Sigmoid colon (tissue), 4 donors: ENCODE results near the gene SEMG2.

Experiments
- EP300 ChIP-seq, 4 donors: sonication (generic); formaldehyde crosslinking; IDR thresholded peaks; one replicate each; pipeline ENCODE4 v1.6.1; 2017; ENCODE audit warnings: antibody characterized with exemption in 4 of 4
- TF ChIP-seq, protein P1 (sequence below), 4 experiments: fragments of 450-650 bp in 3 of 4; fragments of 200-600 bp in 1 of 4; IDR thresholded peaks; one replicate each; pipeline ENCODE4 v1.5.1; 2016 to 2019; ENCODE audit warnings: antibody characterized with exemption in 4 of 4, mild to moderate bottlenecking in 3 of 4, moderate library complexity in 2 of 4

- TF ChIP-seq, protein P1, sequence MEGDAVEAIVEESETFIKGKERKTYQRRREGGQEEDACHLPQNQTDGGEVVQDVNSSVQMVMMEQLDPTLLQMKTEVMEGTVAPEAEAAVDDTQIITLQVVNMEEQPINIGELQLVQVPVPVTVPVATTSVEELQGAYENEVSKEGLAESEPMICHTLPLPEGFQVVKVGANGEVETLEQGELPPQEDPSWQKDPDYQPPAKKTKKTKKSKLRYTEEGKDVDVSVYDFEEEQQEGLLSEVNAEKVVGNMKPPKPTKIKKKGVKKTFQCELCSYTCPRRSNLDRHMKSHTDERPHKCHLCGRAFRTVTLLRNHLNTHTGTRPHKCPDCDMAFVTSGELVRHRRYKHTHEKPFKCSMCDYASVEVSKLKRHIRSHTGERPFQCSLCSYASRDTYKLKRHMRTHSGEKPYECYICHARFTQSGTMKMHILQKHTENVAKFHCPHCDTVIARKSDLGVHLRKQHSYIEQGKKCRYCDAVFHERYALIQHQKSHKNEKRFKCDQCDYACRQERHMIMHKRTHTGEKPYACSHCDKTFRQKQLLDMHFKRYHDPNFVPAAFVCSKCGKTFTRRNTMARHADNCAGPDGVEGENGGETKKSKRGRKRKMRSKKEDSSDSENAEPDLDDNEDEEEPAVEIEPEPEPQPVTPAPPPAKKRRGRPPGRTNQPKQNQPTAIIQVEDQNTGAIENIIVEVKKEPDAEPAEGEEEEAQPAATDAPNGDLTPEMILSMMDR (IDR thresholded peaks at IDR 0.05), result no peak
- TF ChIP-seq EP300 (IDR thresholded peaks at IDR 0.05), result no peak
These were observed 42.0 kb upstream of the SEMG2 start for GRCh38 chr20:45179166-45179565.
